Testis (tissue), 3 donors: Measurements from ENCODE around the gene TCERG1L. TPM values are rescaled to one million over a fixed set of nuclear protein-coding genes. Genes with fewer than 3 reads are reported as not detected.

Experiments
- DNase-seq: peaks from one replicate; pipeline ENCODE4 v3.0.0-alpha.2; 2019
- H3K27ac ChIP-seq, 2 donors: fragments of 200-600 bp; sonication (generic); one replicate each; pipeline ENCODE4 v1.5.1; 2019
- H3K27me3 ChIP-seq: fragments of 200-600 bp; sonication (generic); one replicate; pipeline ENCODE4 v1.5.1; 2019
- H3K36me3 ChIP-seq: fragments of 200-600 bp; sonication (generic); one replicate; pipeline ENCODE4 v1.5.1; 2017; ENCODE audit warnings: low read depth; ENCODE audit errors: missing control alignments
- H3K4me1 ChIP-seq: fragments of 200-600 bp; sonication (generic); one replicate; pipeline ENCODE4 v1.5.1; 2019
- H3K4me3 ChIP-seq, 2 donors: fragments of 200-600 bp; sonication (generic); one replicate each; pipeline ENCODE4 v1.5.1; 2017 to 2019
- H3K9me3 ChIP-seq: fragments of 200-600 bp; sonication (generic); one replicate; pipeline ENCODE4 v1.5.1; 2017
- POLR2A ChIP-seq: fragments of 450-650 bp; IDR thresholded peaks from one replicate; pipeline ENCODE4 v1.6.1; 2017; ENCODE audit warnings: antibody characterized with exemption, mild to moderate bottlenecking, moderate library complexity
- WGBS, 2 donors: methylation state at CpG; one replicate each; pipeline ENCODE4 v1.1.5; 2018; 5-methylcytosine and 5-hydroxymethylcytosine counted together
- intact Hi-C: fragments of 100-400 bp; cut with DNase I; formaldehyde crosslinking; loops from one replicate; pipeline ENCODE4 v1.15.1; 2023; ENCODE audit warnings: low total_unique reads
- polyA plus RNA-seq: library from polyadenylated mRNA; stranded (reverse); fragments of 350-450 nt; fragmentation: Illumina TruSeq; extraction: RNeasy Lipid Tissue Mini Kit (QIAGEN cat#74804); gene quantifications from one replicate; pipeline ENCODE4 v1.2.3, GENCODE V29; 2014; ENCODE audit warnings: low read depth, low replicate concordance; ENCODE audit not compliant: insufficient read depth
- total RNA-seq, 2 donors: library from RNA; depleted of rRNA; stranded (reverse); fragments of >200 nt; gene quantifications; one replicate each; pipeline ENCODE4 v1.2.3, GENCODE V29; 2016
- TF ChIP-seq, protein P1 (sequence below), 3 experiments: fragments of 450-650 bp in 2 of 3; fragments of 200-600 bp in 1 of 3; sonication (generic) in 1 of 3; IDR thresholded peaks; one replicate each; pipeline ENCODE4 v1.5.1; 2016 to 2019; ENCODE audit warnings: antibody characterized with exemption in 3 of 3, mild to moderate bottlenecking in 2 of 3, moderate library complexity in 1 of 3

TCERG1L gene
- total and polyA plus RNA-seq, 3 donors from 2014 or later, result 3.0 to 8.3 (median 7.7) TPM

DNA sequence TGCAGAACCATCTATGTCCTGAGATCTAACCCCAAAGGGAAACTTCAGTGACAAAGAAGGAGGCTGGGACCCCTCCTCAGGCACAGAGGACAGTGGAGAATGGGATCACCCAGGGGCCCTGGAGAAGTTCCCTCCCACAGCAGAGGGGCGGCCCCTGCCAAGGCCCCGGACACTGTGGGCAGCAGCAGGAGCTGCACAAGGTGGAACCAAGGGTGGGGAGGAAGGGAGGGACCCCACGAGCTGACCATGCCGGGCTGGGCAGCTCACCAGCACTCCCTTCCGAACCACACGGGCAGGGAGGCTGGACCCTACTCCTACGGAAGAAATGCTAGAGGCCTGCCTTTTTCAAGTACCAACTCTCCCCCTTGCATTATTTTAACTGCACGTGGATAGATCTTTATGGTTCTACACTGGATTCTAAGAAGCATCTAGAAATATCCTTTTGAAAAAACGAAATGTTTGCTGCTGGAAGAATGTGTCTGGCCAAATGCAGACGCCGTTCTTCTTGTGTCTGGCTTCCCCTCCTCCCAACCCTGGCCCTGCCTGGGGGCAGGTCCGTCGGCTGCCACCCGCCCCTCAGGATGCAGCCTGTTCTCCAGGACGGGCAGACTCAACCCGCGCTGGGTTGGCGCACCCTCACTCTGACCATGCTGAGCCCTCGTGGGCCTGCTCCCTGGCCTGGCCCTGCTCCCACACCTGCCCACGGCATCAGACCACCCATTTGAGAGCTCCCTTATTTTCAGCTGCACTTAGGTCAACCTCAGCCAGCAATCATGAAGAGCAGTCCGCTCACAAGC is 193.9 kb downstream of the TCERG1L start:
- H3K4me1 ChIP-seq, result no peaks in the 10 kb centered on the region
- H3K36me3 ChIP-seq, result no peaks in the 10 kb centered on the region
- no peaks in the 10 kb centered on the region for H3K27me3 ChIP-seq
- no peak for DNase-seq
- intact Hi-C loops, result no loop called here
- no peak overlapping the region for H3K4me3 ChIP-seq
- TF ChIP-seq POLR2A, result no peak
- TF ChIP-seq, protein P1, sequence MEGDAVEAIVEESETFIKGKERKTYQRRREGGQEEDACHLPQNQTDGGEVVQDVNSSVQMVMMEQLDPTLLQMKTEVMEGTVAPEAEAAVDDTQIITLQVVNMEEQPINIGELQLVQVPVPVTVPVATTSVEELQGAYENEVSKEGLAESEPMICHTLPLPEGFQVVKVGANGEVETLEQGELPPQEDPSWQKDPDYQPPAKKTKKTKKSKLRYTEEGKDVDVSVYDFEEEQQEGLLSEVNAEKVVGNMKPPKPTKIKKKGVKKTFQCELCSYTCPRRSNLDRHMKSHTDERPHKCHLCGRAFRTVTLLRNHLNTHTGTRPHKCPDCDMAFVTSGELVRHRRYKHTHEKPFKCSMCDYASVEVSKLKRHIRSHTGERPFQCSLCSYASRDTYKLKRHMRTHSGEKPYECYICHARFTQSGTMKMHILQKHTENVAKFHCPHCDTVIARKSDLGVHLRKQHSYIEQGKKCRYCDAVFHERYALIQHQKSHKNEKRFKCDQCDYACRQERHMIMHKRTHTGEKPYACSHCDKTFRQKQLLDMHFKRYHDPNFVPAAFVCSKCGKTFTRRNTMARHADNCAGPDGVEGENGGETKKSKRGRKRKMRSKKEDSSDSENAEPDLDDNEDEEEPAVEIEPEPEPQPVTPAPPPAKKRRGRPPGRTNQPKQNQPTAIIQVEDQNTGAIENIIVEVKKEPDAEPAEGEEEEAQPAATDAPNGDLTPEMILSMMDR (IDR thresholded peaks at IDR 0.05), result no peak
- H3K9me3 ChIP-seq, result no peaks in the 10 kb centered on the region
- H3K27ac ChIP-seq, result no peak overlapping the region
- WGBS, 2 donors, result 90 to 92% methylated on average over 20 of the region's 21 CpGs

DNA sequence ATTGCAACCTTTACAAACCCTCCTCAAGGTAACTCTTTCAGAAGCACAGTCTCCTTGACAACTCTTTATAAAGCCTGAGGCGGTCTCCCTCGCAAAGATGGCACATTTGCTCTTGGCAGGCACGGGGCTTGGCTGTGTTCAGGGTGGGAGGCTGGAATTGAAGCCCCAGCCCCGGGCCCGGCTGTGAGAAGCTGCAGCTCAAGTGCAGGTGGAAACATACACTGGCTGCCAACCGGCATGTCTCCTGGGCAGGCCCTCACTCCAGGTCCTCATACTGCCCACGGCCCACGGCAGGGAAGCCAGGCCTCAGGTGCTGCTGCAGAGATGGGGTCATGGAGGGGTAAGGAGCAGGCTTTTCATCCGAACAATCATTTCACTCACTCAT is 194.5 kb downstream of the TCERG1L start:
- DNase-seq, result no peak
- 91 to 100% methylated on average over 3 to 9 of the region's 9 CpGs for WGBS, 2 donors
- no peaks in the 10 kb centered on the region for H3K36me3 ChIP-seq
- intact Hi-C loops, result no loop called here
- H3K4me3 ChIP-seq, result no peak overlapping the region
- no peak overlapping the region for H3K27ac ChIP-seq
- H3K4me1 ChIP-seq, result no peaks in the 10 kb centered on the region
- TF ChIP-seq, protein P1 (IDR thresholded peaks at IDR 0.05), result no peak
- TF ChIP-seq POLR2A, result no peak
- no peaks in the 10 kb centered on the region for H3K9me3 ChIP-seq
- H3K27me3 ChIP-seq, result no peaks in the 10 kb centered on the region

DNA sequence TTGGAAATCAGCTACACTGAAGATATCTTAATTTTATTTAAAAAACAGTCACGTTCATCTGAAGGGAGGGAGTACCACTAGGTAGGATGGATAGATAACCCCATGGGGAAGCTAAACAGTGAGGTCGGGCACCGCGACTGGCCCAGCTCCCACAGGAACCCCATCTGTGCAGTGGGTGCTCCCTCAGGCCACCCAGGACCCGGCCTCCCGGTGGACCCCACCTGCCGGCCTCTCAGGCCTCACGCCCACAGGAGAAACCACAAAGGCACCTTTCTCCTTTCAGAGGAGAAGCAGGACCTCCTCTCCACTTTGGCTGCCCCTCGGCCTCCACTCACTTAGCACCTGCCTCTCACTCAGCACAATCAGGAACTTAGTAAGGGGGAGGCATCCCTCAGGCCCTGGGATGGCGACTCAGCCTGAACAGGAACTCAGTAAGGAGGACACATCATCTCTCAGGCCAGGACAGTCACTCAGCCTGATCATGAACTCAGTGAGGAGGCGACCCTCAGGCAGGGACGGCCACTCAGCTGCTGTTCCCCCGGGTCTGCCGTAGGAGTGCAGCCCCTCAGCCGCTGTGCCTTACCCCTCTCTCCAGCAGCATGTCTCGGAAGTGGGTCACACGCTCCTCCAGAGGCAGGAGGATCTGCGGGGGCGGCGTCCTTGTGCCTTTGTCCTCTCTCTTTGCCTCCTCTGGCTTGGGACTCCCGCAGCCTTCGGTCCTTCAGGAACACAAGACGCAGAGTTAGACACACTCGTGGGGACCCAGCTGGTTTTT is 195.1 kb downstream of the TCERG1L start:
- no peaks in the 10 kb centered on the region for H3K9me3 ChIP-seq
- no peak overlapping the region for H3K27ac ChIP-seq
- 79 to 82% methylated on average over 24 of the region's 24 CpGs for WGBS, 2 donors
- no peaks in the 10 kb centered on the region for H3K36me3 ChIP-seq
- no peak for DNase-seq
- no peak overlapping the region for H3K4me3 ChIP-seq
- no peak for TF ChIP-seq POLR2A
- TF ChIP-seq, protein P1 (IDR thresholded peaks at IDR 0.05), result no peak
- no peaks in the 10 kb centered on the region for H3K4me1 ChIP-seq
- no peaks in the 10 kb centered on the region for H3K27me3 ChIP-seq
- intact Hi-C loops, result no loop called here

DNA sequence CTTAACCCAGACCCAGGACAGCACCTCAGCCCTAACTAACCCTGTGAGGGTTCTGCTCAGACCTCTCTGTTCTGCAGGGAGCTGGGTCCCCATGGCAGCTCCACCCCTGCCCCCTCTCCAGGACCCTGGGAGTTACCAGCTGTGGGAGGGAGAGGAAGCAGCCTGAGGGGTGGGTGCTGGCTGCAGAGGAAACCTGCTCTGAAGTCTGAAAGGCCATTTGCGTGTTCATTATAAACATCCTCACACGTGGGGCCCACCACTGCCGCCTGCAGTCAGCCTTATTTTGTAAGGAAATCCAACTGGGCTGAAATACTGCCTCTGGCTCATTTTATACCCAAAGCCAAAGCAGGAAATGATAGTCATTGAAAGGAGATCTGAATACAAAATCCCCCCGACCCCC is 195.7 kb downstream of the TCERG1L start:
- Histone ChIP-seq H3K27ac (no peak overlapping the region), H3K36me3 (no peaks in the 10 kb centered on the region), H3K4me3 (no peak overlapping the region), H3K9me3 (no peaks in the 10 kb centered on the region), H3K27me3 (no peaks in the 10 kb centered on the region), H3K4me1 (no peaks in the 10 kb centered on the region)
- intact Hi-C loops, result no loop called here
- 87 to 89% methylated on average over 4 of the region's 4 CpGs for whole genome bisulfite sequencing, 2 donors
- no peak for DNase-seq
- TF ChIP-seq POLR2A, result no peak
- TF ChIP-seq, protein P1 (IDR thresholded peaks at IDR 0.05), result no peak
